ENCODE measurements around the gene NPSR1. TPM values are rescaled to one million over a fixed set of nuclear protein-coding genes. Genes with fewer than 3 reads are reported as not detected.
"Not testable (repeated sequence)": the region's sequence is repeated elsewhere in the genome, so short reads cannot be mapped to it uniquely, and the experiment has no call there.

NPSR1 gene
- total RNA-seq, 4 donors from 2014 or later: not detected

DNA sequence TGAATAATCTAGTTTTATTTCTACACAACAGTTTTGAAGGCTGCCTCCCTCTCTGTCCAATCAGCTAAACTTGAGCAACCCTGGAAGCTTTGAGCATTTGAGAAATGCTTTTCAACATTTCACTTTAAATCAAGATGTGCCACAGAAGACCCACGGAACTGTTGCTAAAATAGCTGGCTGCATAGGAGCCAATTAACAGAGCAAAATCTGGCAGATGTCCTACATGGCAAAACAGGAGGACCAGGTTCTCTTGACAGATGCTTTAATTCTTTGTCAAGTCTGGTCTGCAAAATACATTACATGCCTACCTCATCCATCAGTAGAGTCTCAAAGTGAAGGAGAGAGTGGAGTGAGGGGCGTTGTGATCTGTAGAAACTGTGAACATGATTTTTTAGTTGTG, 193.4 kb downstream of the NPSR1 start:
- WGBS: 50% methylated on average over 2 of the region's 2 CpGs
- DNase-seq (ENCODE audit: extremely low spot score): peak; percentile 39

DNA sequence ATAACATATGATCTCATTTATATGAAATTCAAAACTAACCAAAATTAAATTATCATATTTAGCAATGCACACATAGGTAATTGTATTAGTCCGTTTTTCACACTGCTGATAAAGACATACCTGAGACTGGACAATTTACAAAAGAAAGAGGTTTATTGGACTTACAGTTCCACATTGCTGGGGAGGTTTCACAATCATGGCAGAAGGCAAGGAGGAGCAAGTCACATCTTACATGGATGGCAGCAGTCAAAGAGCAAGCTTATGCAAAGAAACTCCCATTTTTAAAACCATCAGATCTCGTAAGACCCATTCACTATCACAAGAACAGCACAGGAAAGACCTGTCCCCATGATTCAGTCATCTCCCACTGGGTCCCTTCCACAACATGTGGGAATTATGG, 200.4 kb downstream of the NPSR1 start:
- H3K27ac ChIP-seq (replicated peaks in 1 of 4); H3K4me3 ChIP-seq; H3K9me3 ChIP-seq; intact Hi-C loops (cut with DNase I); H3K27me3 ChIP-seq; H3K4me1 ChIP-seq; H3K36me3 ChIP-seq: not testable (repeated sequence)
- WGBS: 81% methylated on average over 2 of the region's 2 CpGs
- DNase-seq (ENCODE audit: extremely low spot score): peak; percentile 7

More for the DNA sequence above, 193.4 kb downstream of the NPSR1 start:
- no peaks in the 10 kb centered on the region for H3K36me3 ChIP-seq
- no peak overlapping the region for H3K27ac ChIP-seq (replicated peaks in 1 of 4)
- peaks cover 0 to 27% (median 22%) of the 10 kb centered on the region in 4 donors for H3K4me1 ChIP-seq
- no peak for TF ChIP-seq POLR2AphosphoS5 (IDR thresholded peaks at IDR 0.05)
- TF ChIP-seq, protein P1, sequence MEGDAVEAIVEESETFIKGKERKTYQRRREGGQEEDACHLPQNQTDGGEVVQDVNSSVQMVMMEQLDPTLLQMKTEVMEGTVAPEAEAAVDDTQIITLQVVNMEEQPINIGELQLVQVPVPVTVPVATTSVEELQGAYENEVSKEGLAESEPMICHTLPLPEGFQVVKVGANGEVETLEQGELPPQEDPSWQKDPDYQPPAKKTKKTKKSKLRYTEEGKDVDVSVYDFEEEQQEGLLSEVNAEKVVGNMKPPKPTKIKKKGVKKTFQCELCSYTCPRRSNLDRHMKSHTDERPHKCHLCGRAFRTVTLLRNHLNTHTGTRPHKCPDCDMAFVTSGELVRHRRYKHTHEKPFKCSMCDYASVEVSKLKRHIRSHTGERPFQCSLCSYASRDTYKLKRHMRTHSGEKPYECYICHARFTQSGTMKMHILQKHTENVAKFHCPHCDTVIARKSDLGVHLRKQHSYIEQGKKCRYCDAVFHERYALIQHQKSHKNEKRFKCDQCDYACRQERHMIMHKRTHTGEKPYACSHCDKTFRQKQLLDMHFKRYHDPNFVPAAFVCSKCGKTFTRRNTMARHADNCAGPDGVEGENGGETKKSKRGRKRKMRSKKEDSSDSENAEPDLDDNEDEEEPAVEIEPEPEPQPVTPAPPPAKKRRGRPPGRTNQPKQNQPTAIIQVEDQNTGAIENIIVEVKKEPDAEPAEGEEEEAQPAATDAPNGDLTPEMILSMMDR (IDR thresholded peaks at IDR 0.05): no peak
- TF ChIP-seq POLR2A (IDR thresholded peaks at IDR 0.05; ENCODE audit: low read depth): no peak
- TF ChIP-seq EP300 (IDR thresholded peaks at IDR 0.05): no peak
- no peaks in the 10 kb centered on the region for H3K9me3 ChIP-seq
- H3K27me3 ChIP-seq: no peaks in the 10 kb centered on the region
- intact Hi-C loops (cut with DNase I): no loop called here
- H3K4me3 ChIP-seq: no peak overlapping the region

DNA sequence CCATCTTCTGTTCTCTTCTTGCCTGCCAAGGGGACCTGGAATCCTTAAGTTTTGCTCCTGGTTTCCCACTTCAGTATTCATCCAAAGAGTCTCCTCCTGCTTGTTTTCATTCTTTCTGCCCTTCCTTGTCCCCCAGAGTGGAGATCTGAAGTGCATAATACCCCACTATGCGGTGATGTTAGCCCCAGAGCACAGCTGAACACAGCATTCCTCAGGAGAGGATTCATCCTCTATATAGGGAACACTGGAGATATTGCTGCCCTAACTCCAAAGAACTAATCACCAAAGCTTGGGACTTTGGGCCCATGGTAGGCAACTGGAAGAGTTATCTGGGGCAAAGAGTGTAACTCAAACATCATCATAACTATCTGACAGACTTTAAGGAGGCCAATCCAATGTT, 201.3 kb downstream of the NPSR1 start:
- H3K9me3 ChIP-seq; H3K27ac ChIP-seq (replicated peaks in 1 of 4); intact Hi-C loops (cut with DNase I); H3K4me3 ChIP-seq; H3K4me1 ChIP-seq; H3K27me3 ChIP-seq; H3K36me3 ChIP-seq: not testable (repeated sequence)
- 85% methylated on average over 1 of the region's 1 CpG for WGBS
- peak; percentile 62 for DNase-seq (ENCODE audit: extremely low spot score)

DNA sequence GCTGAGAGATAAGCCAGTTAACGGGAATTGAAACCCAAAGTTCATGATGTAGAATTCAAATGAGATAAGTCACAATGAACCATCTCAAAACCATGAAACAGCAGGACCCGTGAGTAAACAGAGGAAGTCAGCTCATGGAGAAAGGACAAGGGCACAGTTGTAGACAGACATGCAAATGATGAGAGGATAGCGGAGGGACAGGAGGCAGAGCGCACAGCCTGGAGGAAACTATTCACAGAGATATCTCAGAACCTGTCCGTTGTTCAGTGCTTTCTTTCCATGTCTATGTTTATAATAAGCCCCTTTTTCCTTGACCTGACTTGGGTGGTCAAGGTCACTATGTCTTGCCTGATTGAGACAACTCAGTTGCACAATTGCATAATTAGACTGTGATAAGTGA, 208.2 kb downstream of the NPSR1 start:
- H3K27ac ChIP-seq (replicated peaks in 1 of 4); H3K9me3 ChIP-seq; DNase-seq (ENCODE audit: extremely low spot score); H3K36me3 ChIP-seq; H3K27me3 ChIP-seq; intact Hi-C loops (cut with DNase I); H3K4me3 ChIP-seq; H3K4me1 ChIP-seq: not testable (repeated sequence)
- 76% methylated on average over 5 of the region's 5 CpGs for WGBS

DNA sequence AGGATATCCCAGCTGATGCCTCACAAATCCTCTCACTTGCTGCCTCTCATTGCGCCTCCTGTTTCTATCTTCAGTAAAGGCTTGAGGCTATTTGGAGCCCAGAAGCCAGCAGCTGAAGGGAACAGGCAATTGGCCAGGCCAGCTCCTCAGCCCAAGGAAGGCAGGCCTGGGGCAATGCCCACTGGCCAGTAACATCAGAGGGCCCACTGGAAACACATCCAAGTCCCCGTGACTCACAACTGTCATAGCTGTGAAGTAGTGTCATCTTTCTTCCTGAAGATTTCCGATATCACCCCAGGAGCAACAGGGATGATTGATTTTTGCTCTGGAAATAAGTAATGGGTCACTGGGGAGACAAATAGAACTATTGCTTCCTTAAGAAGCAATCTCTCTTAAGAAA, 209.3 kb downstream of the NPSR1 start:
- DNase-seq (ENCODE audit: extremely low spot score); H3K27me3 ChIP-seq; H3K36me3 ChIP-seq; intact Hi-C loops (cut with DNase I); H3K9me3 ChIP-seq; H3K27ac ChIP-seq (replicated peaks in 1 of 4); H3K4me3 ChIP-seq; H3K4me1 ChIP-seq: not testable (repeated sequence)
- WGBS: 86% methylated on average over 2 of the region's 3 CpGs

DNA sequence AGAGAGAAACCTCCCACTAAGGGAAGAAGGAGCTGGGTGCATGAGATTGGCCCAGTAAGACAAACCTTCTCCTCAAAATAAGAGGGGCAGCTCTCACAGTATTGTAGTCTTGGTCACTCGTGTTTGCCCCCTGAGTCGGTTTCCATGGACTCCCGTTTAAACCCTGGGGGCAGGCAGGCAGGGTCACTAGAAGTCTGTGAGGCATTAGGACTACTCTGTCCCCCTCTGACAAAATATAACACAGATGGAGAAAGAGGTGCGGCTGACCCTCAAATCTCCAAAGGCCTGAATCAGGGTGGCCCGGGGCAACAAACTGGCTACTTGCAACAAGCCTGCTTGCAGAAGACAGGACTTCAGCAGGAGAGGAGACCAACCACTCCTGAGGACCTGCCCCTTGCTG, 210.6 kb downstream of the NPSR1 start:
- H3K4me1 ChIP-seq; H3K36me3 ChIP-seq; intact Hi-C loops (cut with DNase I); H3K27me3 ChIP-seq; H3K4me3 ChIP-seq; H3K27ac ChIP-seq (replicated peaks in 1 of 4): not testable (repeated sequence)
- DNase-seq (ENCODE audit: extremely low spot score): peak; percentile 88
- 85% methylated on average over 5 of the region's 5 CpGs for WGBS
- H3K9me3 ChIP-seq: peaks cover 0 to 14% (median 5%) of the 10 kb centered on the region in 4 donors

DNA sequence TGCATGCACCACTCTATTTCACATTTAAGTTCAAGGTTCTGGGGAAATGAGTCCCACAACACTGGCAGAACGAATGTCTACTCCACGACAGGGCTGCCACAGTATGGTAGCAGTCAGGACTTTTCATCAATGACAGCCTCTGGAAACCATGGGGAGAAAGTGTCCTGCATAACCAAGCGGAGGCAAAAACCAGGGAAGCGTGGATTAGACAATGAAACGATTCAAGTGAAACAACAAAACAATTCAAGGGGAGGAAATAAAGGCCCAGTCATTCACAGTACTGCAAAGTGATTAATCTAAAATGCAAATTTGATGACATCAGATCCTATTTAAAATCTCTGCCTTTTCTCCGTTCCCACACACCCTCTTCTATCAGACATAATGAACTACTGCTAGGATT, 211.0 kb downstream of the NPSR1 start:
- Histone ChIP-seq H3K9me3 (peaks cover 0 to 14% (median 5%) of the 10 kb centered on the region in 4 donors), H3K27me3 (no peaks in the 10 kb centered on the region), H3K36me3 (no peaks in the 10 kb centered on the region), H3K4me3 (no peak overlapping the region), H3K27ac (replicated peaks in 1 of 4) (no peak overlapping the region), H3K4me1 (no peaks in the 10 kb centered on the region)
- 81% methylated on average over 6 of the region's 6 CpGs for WGBS
- DNase-seq (ENCODE audit: extremely low spot score): peak; percentile 31
- TF ChIP-seq, protein P1 (IDR thresholded peaks at IDR 0.05): no peak
- TF ChIP-seq POLR2AphosphoS5 (IDR thresholded peaks at IDR 0.05) (no peak), EP300 (IDR thresholded peaks at IDR 0.05) (no peak), POLR2A (IDR thresholded peaks at IDR 0.05; ENCODE audit: low read depth) (no peak)
- intact Hi-C loops (cut with DNase I): no loop called here

DNA sequence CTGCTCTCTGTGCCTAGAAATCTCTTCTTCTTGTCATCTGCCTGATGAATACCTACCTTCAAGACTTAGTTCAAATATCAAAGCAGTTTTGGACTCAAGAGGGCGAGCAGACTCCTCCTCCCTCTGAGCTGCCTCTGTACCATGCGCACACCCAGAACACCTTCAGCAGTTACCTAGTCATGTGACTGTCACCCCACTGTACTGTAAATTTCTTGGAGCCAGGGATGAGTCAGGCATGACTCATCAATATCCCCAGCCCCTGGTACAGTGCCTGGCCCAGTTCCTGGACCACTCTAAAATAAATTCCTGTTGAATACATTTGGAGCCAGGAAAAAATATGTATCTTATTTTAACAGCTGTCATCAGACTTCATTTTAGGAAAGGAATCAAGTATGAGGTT, 212.0 kb downstream of the NPSR1 start:
- intact Hi-C loops (cut with DNase I): not testable (repeated sequence)
- WGBS: 77% methylated on average over 2 of the region's 2 CpGs

DNA sequence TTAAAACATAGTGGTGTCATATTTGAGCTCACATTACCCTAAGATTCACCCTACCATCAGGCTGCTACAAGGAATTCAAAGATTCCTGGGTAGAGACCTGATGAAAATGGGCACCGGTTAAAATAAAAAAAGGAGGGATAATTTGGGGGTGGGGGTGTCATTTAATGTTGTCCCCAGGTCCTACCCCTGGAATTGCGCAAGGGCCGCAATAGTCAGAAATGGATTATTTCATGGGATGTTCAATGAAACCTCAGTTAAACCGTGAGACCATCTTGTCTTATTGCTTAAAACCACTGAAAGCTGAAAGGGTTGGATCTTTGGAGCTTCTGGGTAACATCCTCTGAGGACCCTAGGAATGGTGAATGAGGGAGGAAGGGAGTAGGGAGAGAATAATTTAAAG, 216.3 kb downstream of the NPSR1 start:
- intact Hi-C loops (cut with DNase I); H3K27ac ChIP-seq (replicated peaks in 1 of 4): not testable (repeated sequence)

More for the DNA sequence above, 212.0 kb downstream of the NPSR1 start:
- not testable (repeated sequence) for H3K27me3 ChIP-seq; H3K4me1 ChIP-seq; H3K27ac ChIP-seq (replicated peaks in 1 of 4); H3K36me3 ChIP-seq; H3K4me3 ChIP-seq; DNase-seq (ENCODE audit: extremely low spot score)
- H3K9me3 ChIP-seq: peaks cover 0 to 14% (median 5%) of the 10 kb centered on the region in 4 donors

More for the DNA sequence above, 216.3 kb downstream of the NPSR1 start:
- H3K9me3 ChIP-seq: peaks cover 0 to 14% (median 5%) of the 10 kb centered on the region in 4 donors
- H3K4me1 ChIP-seq; DNase-seq (ENCODE audit: extremely low spot score); H3K4me3 ChIP-seq; H3K36me3 ChIP-seq; H3K27me3 ChIP-seq: not testable (repeated sequence)
- 91% methylated on average over 4 of the region's 4 CpGs for WGBS
